ENCODE results near the gene SPATA31C2.
"Not testable (repeated sequence)": the region's sequence is repeated elsewhere in the genome, so short reads cannot be mapped to it uniquely, and the experiment has no call there.

- TF ChIP-seq JUND (IDR thresholded peaks at IDR 0.05; ENCODE audit: low read depth, low read length); CTCF (IDR thresholded peaks at IDR 0.05 in 2 of 3, conservative IDR thresholded peaks at IDR 0.05 in 1 of 3; ENCODE audit: control insufficient read depth in 2 of 3, extremely low read depth in 1 of 3, insufficient read depth in 1 of 3, low read depth in 3 of 3, low read length in 3 of 3); RELA (IDR thresholded peaks at IDR 0.05; ENCODE audit: borderline replicate concordance, partially characterized antibody); MLLT1 (IDR thresholded peaks at IDR 0.05); HDAC6 (IDR thresholded peaks at IDR 0.05; ENCODE audit: unreplicated experiment); CREB1 (IDR thresholded peaks at IDR 0.05; ENCODE audit: low read depth); SREBF2 (IDR thresholded peaks at IDR 0.05; ENCODE audit: low read length); CBFB (IDR thresholded peaks at IDR 0.05; ENCODE audit: low read depth); REST (IDR thresholded peaks at IDR 0.05; ENCODE audit: low read depth, low read length); CEBPB (IDR thresholded peaks at IDR 0.05; ENCODE audit: borderline replicate concordance in 1 of 2, low read depth in 2 of 2, low read length in 2 of 2); NR2C1 (IDR thresholded peaks at IDR 0.05); RFX5 (IDR thresholded peaks at IDR 0.05; ENCODE audit: low read depth, low read length): not testable (repeated sequence)
Observed at GRCh38 chr9:88114283-88114967, 23.9 kb downstream of the SPATA31C2 start.

All from GM12878 (cell line).